IMR-90 (cell line): ENCODE data around the gene PLCB3. TPM values are rescaled to one million over a fixed set of nuclear protein-coding genes. Genes with fewer than 3 reads are reported as not detected.

Experiments
- ATAC-seq: fragments of 200-7000 bp; cut with Tn5 transposase; 2 replicates; pipeline ENCODE4 v1.9.1; 2020; ENCODE audit warnings: low read depth, mild to moderate bottlenecking, moderate library complexity
- BruUV-seq: library from RNA; stranded (reverse); fragments of 400-500 nt; replicated peaks from 2 replicates; lab custom pipeline; 2021; lab: Mats Ljungman, UMichigan
- CTCF ChIA-PET: fragments of 300-600 bp; formaldehyde crosslinking; extraction: SDS; loops from one replicate; lab custom pipeline; 2021; ENCODE audit warnings: antibody characterized with exemption; lab: Yijun Ruan, JAX
- POLR2A ChIA-PET: fragments of 300-600 bp; sonication (Branson Sonifier 250); formaldehyde crosslinking; loops from one replicate; lab custom pipeline; 2022; ENCODE audit warnings: antibody characterized with exemption; ENCODE audit not compliant: unreplicated experiment; lab: Charles Lee
- DNase-seq: peaks from one replicate; pipeline ENCODE4 v3.0.0; 2013
- H2AFZ ChIP-seq: replicated peaks from 2 replicates; pipeline ENCODE3; 2013; ENCODE audit warnings: low read length, mild to moderate bottlenecking; ENCODE audit not compliant: poor library complexity
- H2AK5ac ChIP-seq: 2 replicates; pipeline ENCODE4 v1.6.1; 2013; ENCODE audit warnings: low read depth, low read length, inconsistent platforms
- H2AK9ac ChIP-seq: replicated peaks from 2 replicates; pipeline ENCODE3; 2013; ENCODE audit warnings: mild to moderate bottlenecking, low read depth, low read length, moderate library complexity; ENCODE audit not compliant: poor library complexity
- H2BK120ac ChIP-seq: 2 replicates; pipeline ENCODE4 v1.6.1; 2013; ENCODE audit warnings: low read depth, low read length, inconsistent platforms
- H2BK15ac ChIP-seq: 3 replicates; pipeline ENCODE4 v1.6.1; 2013; ENCODE audit warnings: low read depth, low read length, inconsistent platforms
- H2BK20ac ChIP-seq: 2 replicates; pipeline ENCODE4 v1.6.1; 2013; ENCODE audit warnings: low read depth, mild to moderate bottlenecking, inconsistent platforms, low read length, moderate library complexity
- H2BK5ac ChIP-seq: 2 replicates; pipeline ENCODE4 v1.6.1; 2013; ENCODE audit warnings: mild to moderate bottlenecking, low read depth, low read length, inconsistent platforms; ENCODE audit not compliant: poor library complexity, severe bottlenecking
- H3K14ac ChIP-seq: replicated peaks from 2 replicates; pipeline ENCODE4 v1.6.1; 2013; ENCODE audit warnings: low read depth, low read length, inconsistent platforms
- H3K18ac ChIP-seq: 2 replicates; pipeline ENCODE4 v1.6.1; 2013; ENCODE audit warnings: low read depth, low read length, control low read depth
- H3K23ac ChIP-seq: 2 replicates; pipeline ENCODE4 v1.6.1; 2013; ENCODE audit warnings: low read depth, low read length, inconsistent platforms
- H3K27ac ChIP-seq: 2 replicates; pipeline ENCODE4 v1.5.1; 2013; ENCODE audit warnings: mild to moderate bottlenecking, control low read depth, low read length; ENCODE audit not compliant: insufficient read depth
- H3K27me3 ChIP-seq: 2 replicates; pipeline ENCODE4 v1.6.1; 2013; ENCODE audit warnings: low read length; ENCODE audit not compliant: control insufficient read depth, insufficient read depth
- H3K36me3 ChIP-seq: 2 replicates; pipeline ENCODE4 v1.6.1; 2013; ENCODE audit warnings: low read length, mixed read lengths; ENCODE audit not compliant: control insufficient read depth, insufficient read depth
- H3K4ac ChIP-seq: 2 replicates; pipeline ENCODE4 v1.6.1; 2013; ENCODE audit warnings: low read depth, low read length, inconsistent platforms
- H3K4me1 ChIP-seq: 2 replicates; pipeline ENCODE4 v1.6.1; 2013; ENCODE audit warnings: low read length, mixed read lengths; ENCODE audit not compliant: control insufficient read depth, insufficient read depth
- H3K4me2 ChIP-seq: 2 replicates; pipeline ENCODE4 v1.6.1; 2013; ENCODE audit warnings: low read depth, mild to moderate bottlenecking, control low read depth, low read length, moderate library complexity
- H3K4me3 ChIP-seq: 2 replicates; pipeline ENCODE4 v1.5.1; 2013; ENCODE audit warnings: low read depth, mild to moderate bottlenecking, control low read depth, low read length, moderate library complexity; ENCODE audit not compliant: insufficient read depth
- H3K56ac ChIP-seq: 2 replicates; pipeline ENCODE4 v1.6.1; 2013; ENCODE audit warnings: low read length, inconsistent platforms; ENCODE audit not compliant: insufficient read depth; ENCODE audit errors: extremely low read depth
- H3K79me1 ChIP-seq, 2 experiments: 2 replicates each; pipeline ENCODE4 v1.6.1; 2013; ENCODE audit warnings: low read length in 2 of 2, inconsistent platforms in 1 of 2, low read depth in 1 of 2
- H3K9ac ChIP-seq: 2 replicates; pipeline ENCODE4 v1.6.1; 2013; ENCODE audit warnings: low read depth, low read length, control low read depth
- H3K9me1 ChIP-seq: 2 replicates; pipeline ENCODE4 v1.6.1; 2013; ENCODE audit warnings: low read length, inconsistent platforms; ENCODE audit not compliant: insufficient read depth
- H3K9me3 ChIP-seq: 2 replicates; pipeline ENCODE4 v1.6.1; 2013; ENCODE audit warnings: low read length; ENCODE audit not compliant: control insufficient read depth, insufficient read depth
- H4K20me1 ChIP-seq: 2 replicates; pipeline ENCODE4 v1.6.1; 2013; ENCODE audit warnings: low read length, inconsistent platforms; ENCODE audit not compliant: insufficient read depth
- H4K5ac ChIP-seq: 2 replicates; pipeline ENCODE4 v1.6.1; 2013; ENCODE audit warnings: mild to moderate bottlenecking, low read depth, low read length, control low read depth
- H4K8ac ChIP-seq, 2 experiments: 2 replicates each; pipeline ENCODE4 v1.6.1; 2013; ENCODE audit warnings: low read depth in 2 of 2, low read length in 2 of 2, control low read depth in 1 of 2, inconsistent platforms in 1 of 2
- H4K91ac ChIP-seq: 2 replicates; pipeline ENCODE4 v1.6.1; 2013; ENCODE audit warnings: low read depth, low read length, inconsistent platforms; ENCODE audit not compliant: insufficient read depth
- BHLHE40 ChIP-seq: fragments of 150-350 bp; IDR thresholded peaks from 2 replicates; pipeline ENCODE4 v1.6.1; 2016; ENCODE audit warnings: mild to moderate bottlenecking, low read depth, low read length
- CEBPB ChIP-seq: IDR thresholded peaks from 2 replicates; pipeline ENCODE4 v1.6.1; 2012; ENCODE audit warnings: low read depth, low read length, improper control_type of control experiment
- CHD1 ChIP-seq: IDR thresholded peaks from 2 replicates; pipeline ENCODE4 v1.6.1; 2012; ENCODE audit warnings: low read depth, low read length, improper control_type of control experiment
- FOS ChIP-seq: fragments of 150-350 bp; IDR thresholded peaks from 2 replicates; pipeline ENCODE4 v1.6.1; 2016; ENCODE audit warnings: low read depth, low read length
- MAFK ChIP-seq: IDR thresholded peaks from 2 replicates; pipeline ENCODE4 v1.6.1; 2012; ENCODE audit warnings: low read depth, low read length, improper control_type of control experiment
- MAZ ChIP-seq: IDR thresholded peaks from 2 replicates; pipeline ENCODE4 v1.6.1; 2012; ENCODE audit warnings: low read depth, mild to moderate bottlenecking, low read length, improper control_type of control experiment, moderate library complexity, borderline replicate concordance
- MXI1 ChIP-seq: IDR thresholded peaks from 2 replicates; pipeline ENCODE4 v1.6.1; 2012; ENCODE audit warnings: low read depth, mild to moderate bottlenecking, low read length, moderate library complexity, borderline replicate concordance
- NFE2L2 ChIP-seq: fragments of 150-350 bp; IDR thresholded peaks from 2 replicates; pipeline ENCODE4 v1.6.1; 2016; ENCODE audit warnings: low read depth, mild to moderate bottlenecking, low read length
- POLR2A ChIP-seq: IDR thresholded peaks from 2 replicates; pipeline ENCODE4 v1.6.1; 2012; ENCODE audit warnings: mild to moderate bottlenecking, low read depth, low read length
- RAD21 ChIP-seq: IDR thresholded peaks from 2 replicates; pipeline ENCODE4 v1.6.1; 2012; ENCODE audit warnings: low read length, improper control_type of control experiment
- RCOR1 ChIP-seq: IDR thresholded peaks from 2 replicates; pipeline ENCODE4 v1.6.1; 2012; ENCODE audit warnings: mild to moderate bottlenecking, low read length, improper control_type of control experiment; ENCODE audit not compliant: insufficient replicate concordance
- RFX5 ChIP-seq: IDR thresholded peaks from 2 replicates; pipeline ENCODE4 v1.8.0; 2012; ENCODE audit warnings: low read depth, mild to moderate bottlenecking, low read length, moderate library complexity
- SMC3 ChIP-seq: fragments of 150-350 bp; IDR thresholded peaks from 2 replicates; pipeline ENCODE4 v1.6.1; 2016; ENCODE audit warnings: low read depth, mild to moderate bottlenecking, antibody characterized with exemption, low read length, moderate library complexity
- USF2 ChIP-seq: fragments of 150-350 bp; IDR thresholded peaks from 2 replicates; pipeline ENCODE4 v1.6.1; 2017; ENCODE audit warnings: mild to moderate bottlenecking, antibody characterized with exemption, low read length, low read depth
- WGBS, 2 experiments: methylation state at CpG; one replicate each; pipeline versions ENCODE4 v1.1.5 to v1.1.7; 2013; ENCODE audit warnings: missing lambda C conversion rate in 2 of 2; ENCODE audit not compliant: insufficient read length in 1 of 2; ENCODE audit errors: extremely low coverage in 2 of 2; 5-methylcytosine and 5-hydroxymethylcytosine counted together
- dilution Hi-C: fragments of 300-500 bp; cut with HindIII; formaldehyde crosslinking; loops from one replicate; pipeline ENCODE4 v1.14.3; 2018; ENCODE audit warnings: low sequenced_read_pairs; ENCODE audit not compliant: unreplicated experiment
- in situ Hi-C: fragments of 300-500 bp; cut with MboI; formaldehyde crosslinking; loops from 3 replicates; pipeline ENCODE4 v1.14.3; 2019; ENCODE audit warnings: low sequenced_read_pairs, inconsistent platforms, mixed read lengths
- intact Hi-C: fragments of 100-400 bp; cut with micrococcal nuclease; formaldehyde crosslinking; loops from 2 replicates; pipeline ENCODE4 v1.10.0; 2022
- polyA plus RNA-seq, 3 experiments: library from polyadenylated mRNA; depleted of rRNA; stranded (reverse); fragments of >200 nt; gene quantifications; 2 replicates each; pipeline ENCODE4 v1.2.3, GENCODE V29; 2012; ENCODE audit warnings: low replicate concordance in 1 of 3
- total RNA-seq: library from RNA; depleted of rRNA; stranded (reverse); fragments of >200 nt; gene quantifications from 2 replicates; pipeline ENCODE4 v1.2.3, GENCODE V29; 2012
- TF ChIP-seq, protein P1 (sequence below): fragments of 150-350 bp; IDR thresholded peaks from 2 replicates; pipeline ENCODE4 v1.6.1; 2016; ENCODE audit warnings: low read depth, mild to moderate bottlenecking, low read length, moderate library complexity, borderline replicate concordance

Gene PLCB3
- total and polyA plus RNA-seq, 2 of the 4 experiments (the other 2 are of a cell fraction), result 23.9 to 24.9 TPM

GRCh38 chr11:64240435-64241240, 10.7 kb upstream of the PLCB3 start, which contains the start of gene FKBP2:
FKBP2 (plus strand) TSS chr11:64241095; CDS start chr11:64242388, 1,293 bp downstream.
- 0% methylated on average over 21 of the region's 58 CpGs; no CpG with 5 or more reads in 1 of the 2 experiments for WGBS, 2 experiments
- no peak for TF ChIP-seq CEBPB
- TF ChIP-seq RFX5, result no peak
- no peak; the same call in 1 of the 2 replicates for TF ChIP-seq MAZ
- peak; percentile 27; the same call in 1 of the 2 replicates for TF ChIP-seq MXI1
- TF ChIP-seq SMC3, result no peak
- no peak for TF ChIP-seq CHD1
- no peak for TF ChIP-seq FOS
- TF ChIP-seq, protein P1, sequence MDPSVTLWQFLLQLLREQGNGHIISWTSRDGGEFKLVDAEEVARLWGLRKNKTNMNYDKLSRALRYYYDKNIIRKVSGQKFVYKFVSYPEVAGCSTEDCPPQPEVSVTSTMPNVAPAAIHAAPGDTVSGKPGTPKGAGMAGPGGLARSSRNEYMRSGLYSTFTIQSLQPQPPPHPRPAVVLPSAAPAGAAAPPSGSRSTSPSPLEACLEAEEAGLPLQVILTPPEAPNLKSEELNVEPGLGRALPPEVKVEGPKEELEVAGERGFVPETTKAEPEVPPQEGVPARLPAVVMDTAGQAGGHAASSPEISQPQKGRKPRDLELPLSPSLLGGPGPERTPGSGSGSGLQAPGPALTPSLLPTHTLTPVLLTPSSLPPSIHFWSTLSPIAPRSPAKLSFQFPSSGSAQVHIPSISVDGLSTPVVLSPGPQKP, result no peak
- TF ChIP-seq BHLHE40, result peak; percentile 94
- TF ChIP-seq NFE2L2, result no peak
- peak; percentile 51 for TF ChIP-seq USF2
- no peak for TF ChIP-seq RCOR1
- TF ChIP-seq MAFK, result no peak
- peak; percentile 84 for TF ChIP-seq POLR2A
- TF ChIP-seq RAD21, result no peak

More at GRCh38 chr11:64240435-64241240, 10.7 kb upstream of the PLCB3 start, which contains the start of gene FKBP2:
- dilution Hi-C loops, result no loop called here
- H3K79me1 ChIP-seq, result peaks cover 23 to 42% of the 10 kb centered on the region in 2 experiments; a peak in 3 of 4 replicates
- CTCF ChIA-PET, result interaction anchor here (0.6 to 2.5 kb wide), 3 partner anchors 36 to 882 kb away, joined by 3 to 8 read pairs (median 5); no protein-coding TSS in a partner anchor
- peak within 1 kb of the TSS; percentile 82 for H2BK120ac ChIP-seq
- POLR2A ChIA-PET, result interaction anchor here (0.6 to 1.1 kb wide), 2 partner anchors 36 to 55 kb away, joined by 3 to 24 read pairs; no protein-coding TSS in a partner anchor
- peaks cover 31% of the 10 kb centered on the region for H3K36me3 ChIP-seq
- H3K9me3 ChIP-seq, result no peaks in the 10 kb centered on the region
- no TSS peak for BruUV-seq
- peaks cover 15% of the 10 kb centered on the region for H3K4me1 ChIP-seq
- peak; percentile 70 for ATAC-seq
- peak; percentile 95 for DNase-seq
- peak within 1 kb of the TSS; percentile 94 for H3K4ac ChIP-seq
- H2BK5ac ChIP-seq, result peak within 1 kb of the TSS; percentile 92
- H4K5ac ChIP-seq, result peak within 1 kb of the TSS; percentile 90
- H2AK9ac ChIP-seq, result peak within 1 kb of the TSS; percentile 98
- H3K4me2 ChIP-seq, result peak within 1 kb of the TSS; percentile 97
- H2AFZ ChIP-seq, result peak within 1 kb of the TSS; percentile 99
- no peaks in the 10 kb centered on the region for H3K27me3 ChIP-seq
- H3K14ac ChIP-seq, result peak within 1 kb of the TSS; percentile 91
- peak within 1 kb of the TSS; percentile 35; the same call in 2 of the 3 replicates for H2BK15ac ChIP-seq
- H3K4me3 ChIP-seq, result peak within 1 kb of the TSS; percentile 85
- peak within 1 kb of the TSS; percentile 89 for H3K27ac ChIP-seq
- H4K8ac ChIP-seq, result peak within 1 kb of the TSS; percentile 96 to 99
- H2AK5ac ChIP-seq, result peak within 1 kb of the TSS; percentile 73
- intact Hi-C loops, result loop anchor here (2.0 kb wide), 1 partner anchor 54 kb away; the partner anchor contains the start of gene STIP1
- peak within 1 kb of the TSS; percentile 55; the same call in 1 of the 2 replicates for H3K56ac ChIP-seq
- H3K9me1 ChIP-seq, result peaks cover 14% of the 10 kb centered on the region
- H2BK20ac ChIP-seq, result no peak within 1 kb of the TSS
- in situ Hi-C loops, result no loop called here
- H4K20me1 ChIP-seq, result peaks cover 21% of the 10 kb centered on the region
- peak within 1 kb of the TSS; percentile 74 for H3K9ac ChIP-seq
- peak within 1 kb of the TSS; percentile 83 for H4K91ac ChIP-seq
- H3K18ac ChIP-seq, result peak within 1 kb of the TSS; percentile 47
- H3K23ac ChIP-seq, result peak within 1 kb of the TSS; percentile 61; the same call in 1 of the 2 replicates
